Neural cell (in vitro differentiated cells): ENCODE data around the gene LARGE1. TPM values are rescaled to one million over a fixed set of nuclear protein-coding genes. Genes with fewer than 3 reads are reported as not detected.

ENCODE experiments used
- H2AFZ ChIP-seq: fragments of 200-600, 300-800 bp; sonication (generic), shearing (Covaris generic); 2 replicates; pipeline ENCODE4 v1.6.0; 2014; ENCODE audit warnings: low read depth, mild to moderate bottlenecking, antibody characterized with exemption, low read length, moderate library complexity
- H3F3A ChIP-seq: fragments of 200-600 bp; shearing (Covaris generic); 2 replicates; pipeline ENCODE4 v1.6.1; 2016; ENCODE audit warnings: mild to moderate bottlenecking, moderate library complexity, mixed read lengths, antibody characterized with exemption, low read length; ENCODE audit not compliant: insufficient read depth, poor library complexity, severe bottlenecking
- H3K27ac ChIP-seq: fragments of 200-600, 300-800 bp; sonication (generic), shearing (Covaris generic); 2 replicates; pipeline ENCODE4 v1.5.1; 2014; ENCODE audit warnings: mild to moderate bottlenecking, low read length, moderate library complexity
- H3K27me3 ChIP-seq: fragments of 300-800, 200-600 bp; sonication (generic), shearing (Covaris generic); 2 replicates; pipeline ENCODE4 v1.6.0; 2014; ENCODE audit warnings: mild to moderate bottlenecking, low read depth, low read length, moderate library complexity; ENCODE audit not compliant: insufficient read depth
- H3K36me3 ChIP-seq: fragments of 300-800, 200-600 bp; sonication (generic), shearing (Covaris generic); 2 replicates; pipeline ENCODE4 v1.5.1; 2014; ENCODE audit warnings: mild to moderate bottlenecking, antibody characterized with exemption, low read length, moderate library complexity; ENCODE audit not compliant: insufficient read depth
- H3K4me2 ChIP-seq: fragments of 300-800, 200-600 bp; sonication (generic), shearing (Covaris generic); 2 replicates; pipeline ENCODE4 v1.6.0; 2014; ENCODE audit warnings: mild to moderate bottlenecking, low read length
- H3K4me3 ChIP-seq: fragments of 300-800, 200-600 bp; sonication (generic), shearing (Covaris generic); 2 replicates; pipeline ENCODE4 v1.5.1; 2014; ENCODE audit warnings: mild to moderate bottlenecking, low read length, moderate library complexity
- H3K79me2 ChIP-seq: fragments of 200-600 bp; shearing (Covaris generic); replicated peaks from 2 replicates; pipeline ENCODE4 v1.6.0; 2014; ENCODE audit warnings: mild to moderate bottlenecking, low read length, moderate library complexity; ENCODE audit not compliant: insufficient read depth
- H3K9ac ChIP-seq: fragments of 300-800, 200-600 bp; sonication (generic), shearing (Covaris generic); 2 replicates; pipeline ENCODE4 v1.6.1; 2016; ENCODE audit warnings: mild to moderate bottlenecking, low read length, mixed read lengths
- H3K9me2 ChIP-seq: fragments of 200-600 bp; shearing (Covaris generic); 2 replicates; pipeline ENCODE4 v1.6.1; 2016; ENCODE audit warnings: mild to moderate bottlenecking, low read length, mixed read lengths; ENCODE audit not compliant: insufficient read depth
- H3K9me3 ChIP-seq: fragments of 200-600, 300-800 bp; sonication (generic), shearing (Covaris generic); 2 replicates; pipeline ENCODE4 v1.6.1; 2016; ENCODE audit warnings: mild to moderate bottlenecking, mixed run types, low read length, moderate library complexity, mixed read lengths
- H4K20me1 ChIP-seq: fragments of 200-600 bp; shearing (Covaris generic); 2 replicates; pipeline ENCODE4 v1.6.1; 2016; ENCODE audit warnings: mild to moderate bottlenecking, mixed run types; ENCODE audit not compliant: insufficient read depth
- EP300 ChIP-seq: fragments of 450-650 bp; conservative IDR thresholded peaks from 2 replicates; pipeline ENCODE4 v1.6.1; 2014; ENCODE audit warnings: antibody characterized with exemption, mild to moderate bottlenecking, moderate library complexity; ENCODE audit not compliant: poor library complexity, severe bottlenecking
- EZH2 ChIP-seq: fragments of 200-600, 300-800 bp; shearing (Covaris generic), sonication (generic); IDR thresholded peaks from 2 replicates; pipeline ENCODE4 v1.6.1; 2014; ENCODE audit warnings: antibody characterized with exemption, low read length, borderline replicate concordance, mild to moderate bottlenecking; ENCODE audit not compliant: insufficient read depth, poor library complexity, severe bottlenecking
- MXI1 ChIP-seq: fragments of 450-650 bp; conservative IDR thresholded peaks from 2 replicates; pipeline ENCODE4 v1.6.1; 2014; ENCODE audit warnings: antibody characterized with exemption, mild to moderate bottlenecking; ENCODE audit not compliant: poor library complexity, severe bottlenecking
- POLR2AphosphoS5 ChIP-seq: IDR thresholded peaks from 2 replicates; pipeline ENCODE4 v1.6.1; 2012
- RAD21 ChIP-seq: fragments of 450-650 bp; conservative IDR thresholded peaks from 2 replicates; pipeline ENCODE4 v1.6.1; 2014; ENCODE audit warnings: antibody characterized with exemption, mild to moderate bottlenecking, moderate library complexity
- REST ChIP-seq: IDR thresholded peaks from 2 replicates; pipeline ENCODE4 v1.6.1; 2012; ENCODE audit warnings: borderline replicate concordance
- TAF1 ChIP-seq: IDR thresholded peaks from 2 replicates; pipeline ENCODE4 v1.6.1; 2012; ENCODE audit warnings: low read depth
- polyA plus RNA-seq: library from polyadenylated mRNA; depleted of rRNA; stranded (reverse); fragments of >200 nt; gene quantifications from 2 replicates; pipeline ENCODE4 v1.2.3, GENCODE V29; 2014
- TF ChIP-seq, protein P1 (sequence below): fragments of 450-650 bp; IDR thresholded peaks from 2 replicates; pipeline ENCODE4 v1.5.1; 2014; ENCODE audit warnings: antibody characterized with exemption, mild to moderate bottlenecking, moderate library complexity; ENCODE audit not compliant: poor library complexity, severe bottlenecking

The LARGE1 gene
- polyA plus RNA-seq, 1 donor from 2014 or later = 27.5 TPM

GRCh38 chr22:33865248-33865647, 55.0 kb downstream of the LARGE1 start:
- Histone ChIP-seq H3K27me3 (no peaks in the 10 kb centered on the region), H2AFZ (no peak overlapping the region), H3K9me3 (no peaks in the 10 kb centered on the region), H3K9ac (no peak overlapping the region), H3F3A (no peaks in the 10 kb centered on the region), H3K79me2 (no peaks in the 10 kb centered on the region), H3K27ac (no peak overlapping the region), H3K4me3 (no peak overlapping the region), H3K4me2 (no peak overlapping the region), H4K20me1 (no peaks in the 10 kb centered on the region), H3K9me2 (no peaks in the 10 kb centered on the region), H3K36me3 (no peaks in the 10 kb centered on the region)
- TF ChIP-seq, protein P1, sequence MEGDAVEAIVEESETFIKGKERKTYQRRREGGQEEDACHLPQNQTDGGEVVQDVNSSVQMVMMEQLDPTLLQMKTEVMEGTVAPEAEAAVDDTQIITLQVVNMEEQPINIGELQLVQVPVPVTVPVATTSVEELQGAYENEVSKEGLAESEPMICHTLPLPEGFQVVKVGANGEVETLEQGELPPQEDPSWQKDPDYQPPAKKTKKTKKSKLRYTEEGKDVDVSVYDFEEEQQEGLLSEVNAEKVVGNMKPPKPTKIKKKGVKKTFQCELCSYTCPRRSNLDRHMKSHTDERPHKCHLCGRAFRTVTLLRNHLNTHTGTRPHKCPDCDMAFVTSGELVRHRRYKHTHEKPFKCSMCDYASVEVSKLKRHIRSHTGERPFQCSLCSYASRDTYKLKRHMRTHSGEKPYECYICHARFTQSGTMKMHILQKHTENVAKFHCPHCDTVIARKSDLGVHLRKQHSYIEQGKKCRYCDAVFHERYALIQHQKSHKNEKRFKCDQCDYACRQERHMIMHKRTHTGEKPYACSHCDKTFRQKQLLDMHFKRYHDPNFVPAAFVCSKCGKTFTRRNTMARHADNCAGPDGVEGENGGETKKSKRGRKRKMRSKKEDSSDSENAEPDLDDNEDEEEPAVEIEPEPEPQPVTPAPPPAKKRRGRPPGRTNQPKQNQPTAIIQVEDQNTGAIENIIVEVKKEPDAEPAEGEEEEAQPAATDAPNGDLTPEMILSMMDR = no peak
- TF ChIP-seq MXI1 = no peak
- TF ChIP-seq POLR2AphosphoS5 = no peak
- no peak for TF ChIP-seq EP300

GRCh38 chr22:33864723-33865130, 55.5 kb downstream of the LARGE1 start:
- no peak overlapping the region for H2AFZ ChIP-seq
- TF ChIP-seq EZH2 (no peak), MXI1 (no peak), EP300 (no peak), REST (no peak), TAF1 (no peak), RAD21 (no peak), POLR2AphosphoS5 (no peak)
- TF ChIP-seq, protein P1 = no peak
- no peak overlapping the region for H3K27ac ChIP-seq
- H3K27me3 ChIP-seq = no peaks in the 10 kb centered on the region
- H4K20me1 ChIP-seq = no peaks in the 10 kb centered on the region
- no peaks in the 10 kb centered on the region for H3K9me3 ChIP-seq
- H3K4me2 ChIP-seq = no peak overlapping the region
- H3K9ac ChIP-seq = no peak overlapping the region
- H3K4me3 ChIP-seq = no peak overlapping the region
- H3K9me2 ChIP-seq = no peaks in the 10 kb centered on the region
- H3K79me2 ChIP-seq = no peaks in the 10 kb centered on the region
- no peaks in the 10 kb centered on the region for H3K36me3 ChIP-seq
- no peaks in the 10 kb centered on the region for H3F3A ChIP-seq
